Sciatic nerve (tissue), 2 donors: ENCODE measurements around the gene DUSP7. TPM values are rescaled to one million over a fixed set of nuclear protein-coding genes. Genes with fewer than 3 reads are reported as not detected.

Source experiments
- ATAC-seq: fragments of 200-7000 bp; cut with Tn5 transposase; one replicate; pipeline ENCODE4 v1.9.1; 2020; ENCODE audit warnings: mild to moderate bottlenecking, moderate library complexity
- DNase-seq: peaks from one replicate; pipeline ENCODE4 v3.0.0-alpha.2; 2020; ENCODE audit warnings: low spot score
- intact Hi-C: fragments of 100-400 bp; cut with DNase I; formaldehyde crosslinking; loops from one replicate; pipeline ENCODE4 v1.14.2; 2022
- total RNA-seq: library from RNA; stranded (reverse); fragmentation: NEBNext Ultra II Directional; extraction: Animal tissue kit (Norgen Biotek cat#: 25700); gene quantifications from one replicate; pipeline ENCODE4 v1.2.1, GENCODE V29; 2021
- donor health status: DM: no; HTN: no; CAD: no.
- donor health status: DM: no; HTN: no; CAD: no.

DUSP7 gene
- total RNA-seq, 1 donor from 2014 or later = 22.1 TPM

GRCh38 chr3:52072471-52072870 is 16.1 kb upstream of the DUSP7 start:
- intact Hi-C loops = loop anchor here (10.0 kb wide), 1 partner anchor 52 kb away; no protein-coding TSS in a partner anchor
- DNase-seq (no peak), ATAC-seq (no peak)

DNA sequence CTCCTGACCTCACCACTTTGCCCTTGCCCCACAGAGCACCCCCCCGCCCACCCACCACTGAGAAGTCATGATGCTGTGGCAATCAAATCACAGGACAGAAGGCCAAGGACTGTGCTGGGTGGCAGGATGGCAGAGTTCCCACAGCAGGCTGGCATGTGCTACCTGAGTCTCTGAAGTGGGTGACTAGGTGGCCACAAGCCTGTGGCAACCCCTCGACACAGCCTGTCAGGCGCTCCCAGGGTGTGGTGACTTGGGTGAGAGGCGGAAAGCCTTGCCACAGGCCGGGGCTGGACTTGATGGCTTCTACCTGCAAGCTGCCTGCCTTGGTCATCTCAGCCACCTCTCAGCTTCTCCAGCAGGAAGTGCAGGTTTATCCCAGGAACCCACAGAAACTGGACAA is 15.6 kb upstream of the DUSP7 start:
- intact Hi-C loops = loop anchor here (10.0 kb wide), 1 partner anchor 53 kb away; no protein-coding TSS in a partner anchor
- ATAC-seq (no peak), DNase-seq (no peak)

GRCh38 chr3:52070724-52071621 is 14.6 kb upstream of the DUSP7 start:
- no peak for DNase-seq
- intact Hi-C loops = loop anchor here (10.0 kb wide), 1 partner anchor 54 kb away; no protein-coding TSS in a partner anchor
- no peak for ATAC-seq

DNA sequence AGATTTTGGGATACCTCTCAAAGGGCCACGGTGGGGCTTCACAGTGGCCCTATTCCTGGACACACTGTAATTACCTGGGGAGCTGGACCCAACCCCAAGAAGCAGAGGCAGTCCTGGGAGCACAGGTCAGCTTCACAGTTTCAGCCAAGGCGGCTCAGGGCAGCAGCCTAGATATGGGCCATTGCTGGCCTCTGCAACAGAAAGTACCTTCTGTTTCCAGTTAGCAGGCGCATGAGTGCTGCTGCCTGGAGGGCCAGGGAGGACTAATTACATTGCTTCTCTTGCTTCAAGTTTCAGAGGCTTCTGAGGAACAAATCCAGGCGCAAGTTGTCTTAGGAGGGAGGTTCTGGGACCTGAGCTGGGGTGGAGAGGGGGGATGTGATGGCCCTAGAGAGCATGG is 13.5 kb upstream of the DUSP7 start:
- intact Hi-C loops = loop anchor here (10.0 kb wide), 1 partner anchor 55 kb away; no protein-coding TSS in a partner anchor
- DNase-seq = no peak
- ATAC-seq = no peak

DNA sequence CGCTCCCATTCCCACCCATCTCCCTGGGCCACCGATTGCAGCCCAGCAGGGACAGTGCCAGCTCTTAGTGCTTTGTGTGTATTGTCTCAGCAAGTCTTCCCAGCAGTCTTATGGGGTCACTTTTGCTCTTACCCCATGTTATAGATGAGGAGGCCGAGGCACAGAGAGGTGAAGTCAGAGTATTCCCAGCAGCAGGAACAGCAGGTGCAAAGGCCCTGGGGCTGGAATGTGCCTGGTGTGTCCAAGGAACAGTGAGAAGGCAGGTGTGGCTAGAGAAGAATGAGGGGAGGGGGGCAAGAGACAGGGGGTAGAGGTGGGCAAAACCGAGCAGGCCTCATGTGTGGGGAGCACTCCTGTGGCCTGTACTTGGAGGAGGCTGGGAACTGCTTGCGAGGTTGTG is 12.8 kb upstream of the DUSP7 start:
- DNase-seq = no peak
- intact Hi-C loops = no loop called here
- ATAC-seq = no peak

DNA sequence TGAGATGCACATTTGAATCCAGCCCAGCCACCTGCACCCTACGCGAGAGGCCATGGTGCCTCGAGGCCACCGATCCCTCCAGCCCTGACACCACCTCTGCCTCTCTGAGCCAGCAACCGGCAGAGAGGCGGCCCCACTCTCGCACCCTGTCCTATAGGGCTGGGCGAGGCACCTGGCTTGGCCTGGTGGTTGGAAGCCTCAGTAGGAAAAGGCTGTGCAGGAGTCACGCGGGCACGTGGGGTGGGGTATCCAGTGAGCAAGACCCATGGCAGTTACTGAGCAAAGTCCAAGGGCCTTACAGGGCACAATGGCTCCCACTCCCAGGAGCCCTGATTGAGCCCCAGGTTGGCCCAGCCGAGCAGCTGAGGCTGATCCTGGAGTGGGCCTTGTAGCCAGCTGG is 12.4 kb upstream of the DUSP7 start:
- ATAC-seq = no peak
- no peak for DNase-seq
- intact Hi-C loops = no loop called here

GRCh38 chr3:52068055-52068571 is 11.7 kb upstream of the DUSP7 start:
- intact Hi-C loops = no loop called here
- DNase-seq = no peak

DNA sequence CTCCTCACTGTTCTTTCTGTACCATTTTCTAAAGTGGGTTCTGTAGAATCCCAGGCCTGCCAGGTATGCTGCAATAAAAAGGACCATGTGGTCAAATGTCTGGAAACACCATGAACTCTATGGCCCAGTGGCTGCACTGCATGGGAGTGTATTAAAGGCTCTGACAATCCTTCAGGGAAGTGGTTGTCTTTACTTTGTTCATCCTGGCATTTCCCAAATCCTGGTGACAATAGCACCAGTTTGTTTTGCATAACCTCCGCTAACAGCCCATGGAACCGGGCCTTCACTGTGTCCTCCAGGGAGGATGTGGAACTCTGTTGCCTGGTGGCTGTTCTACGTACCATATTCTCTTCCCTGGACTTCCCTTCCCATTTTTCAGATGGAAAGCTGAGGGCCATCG is 11.2 kb upstream of the DUSP7 start:
- ATAC-seq (no peak), DNase-seq (no peak)
- intact Hi-C loops = no loop called here

More at GRCh38 chr3:52068055-52068571, 11.7 kb upstream of the DUSP7 start:
- peak; percentile 11 for ATAC-seq

- ATAC-seq (no peak), DNase-seq (no peak)
- intact Hi-C loops = no loop called here
Measured at GRCh38 chr3:52067046-52067445, 10.7 kb upstream of the DUSP7 start.

DNA sequence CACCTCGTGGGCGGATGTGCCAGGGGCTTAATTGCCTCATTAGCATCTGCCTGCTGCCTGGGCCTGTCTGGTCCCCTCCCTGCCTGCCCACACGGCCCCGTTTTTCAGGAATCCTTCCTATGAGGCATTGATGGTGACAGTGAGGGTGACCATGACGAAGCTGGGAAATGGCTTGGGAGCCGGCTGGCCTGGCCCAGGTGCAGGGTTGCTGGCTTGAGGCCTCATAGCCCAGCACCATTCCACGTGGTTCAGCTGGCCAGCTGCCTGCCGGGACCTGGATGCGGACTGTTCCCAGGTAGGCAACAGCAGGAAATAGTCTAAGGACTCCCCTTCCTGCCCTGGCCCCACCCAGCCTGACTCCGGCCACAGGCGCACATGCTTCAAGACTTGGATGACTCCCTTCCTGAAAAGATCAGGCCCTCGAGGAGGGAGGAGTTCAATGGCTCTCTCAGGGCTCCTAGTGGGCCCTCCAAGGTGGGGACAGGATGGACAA is 8.9 kb upstream of the DUSP7 start:
- DNase-seq (no peak), ATAC-seq (no peak)
- intact Hi-C loops = no loop called here

DNA sequence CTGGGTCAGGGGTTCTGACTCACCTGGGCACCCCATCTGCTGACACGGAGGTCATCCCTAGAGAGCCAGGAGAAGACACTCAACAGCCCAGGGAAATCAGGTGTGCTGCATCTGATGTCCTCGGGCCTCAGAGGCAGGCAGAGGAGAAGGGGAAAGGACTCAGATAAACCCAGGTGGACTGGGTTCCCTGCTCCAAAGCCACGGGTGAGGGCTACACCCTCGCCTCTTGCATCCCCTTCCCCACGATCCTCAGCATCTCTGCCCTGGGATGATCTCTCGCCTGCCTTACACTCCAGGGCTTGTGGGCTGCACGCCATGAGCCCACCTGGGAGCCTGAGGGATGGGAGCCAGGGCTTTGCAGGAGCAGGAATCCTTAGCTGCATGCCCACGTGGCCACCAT is 8.2 kb upstream of the DUSP7 start:
- no peak for DNase-seq
- no peak for ATAC-seq
- intact Hi-C loops = no loop called here

- intact Hi-C loops = no loop called here
- DNase-seq = no peak
- no peak for ATAC-seq
Measured at GRCh38 chr3:52063026-52063723, 6.8 kb upstream of the DUSP7 start.

DNA sequence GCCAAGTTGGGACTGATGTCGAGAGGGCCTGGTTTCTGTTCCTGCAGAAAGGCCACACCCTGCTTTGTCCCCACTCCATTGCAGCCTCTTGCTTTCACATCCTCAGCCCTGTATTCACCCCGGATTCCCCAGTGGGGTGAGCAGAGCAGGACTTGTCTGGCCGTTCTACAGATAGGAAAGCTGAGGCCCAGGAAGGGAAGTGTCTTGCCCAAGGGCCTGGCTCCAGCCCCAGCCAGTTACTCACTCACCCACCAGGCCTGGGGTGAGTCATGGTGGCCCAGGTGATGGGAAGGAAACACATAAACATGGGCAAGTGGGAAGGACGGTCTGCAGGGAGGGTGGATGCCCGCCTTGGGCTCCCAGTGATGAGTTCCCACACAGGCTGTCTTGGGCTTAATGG is 6.1 kb upstream of the DUSP7 start:
- ATAC-seq (no peak), DNase-seq (no peak)
- intact Hi-C loops = no loop called here

DNA sequence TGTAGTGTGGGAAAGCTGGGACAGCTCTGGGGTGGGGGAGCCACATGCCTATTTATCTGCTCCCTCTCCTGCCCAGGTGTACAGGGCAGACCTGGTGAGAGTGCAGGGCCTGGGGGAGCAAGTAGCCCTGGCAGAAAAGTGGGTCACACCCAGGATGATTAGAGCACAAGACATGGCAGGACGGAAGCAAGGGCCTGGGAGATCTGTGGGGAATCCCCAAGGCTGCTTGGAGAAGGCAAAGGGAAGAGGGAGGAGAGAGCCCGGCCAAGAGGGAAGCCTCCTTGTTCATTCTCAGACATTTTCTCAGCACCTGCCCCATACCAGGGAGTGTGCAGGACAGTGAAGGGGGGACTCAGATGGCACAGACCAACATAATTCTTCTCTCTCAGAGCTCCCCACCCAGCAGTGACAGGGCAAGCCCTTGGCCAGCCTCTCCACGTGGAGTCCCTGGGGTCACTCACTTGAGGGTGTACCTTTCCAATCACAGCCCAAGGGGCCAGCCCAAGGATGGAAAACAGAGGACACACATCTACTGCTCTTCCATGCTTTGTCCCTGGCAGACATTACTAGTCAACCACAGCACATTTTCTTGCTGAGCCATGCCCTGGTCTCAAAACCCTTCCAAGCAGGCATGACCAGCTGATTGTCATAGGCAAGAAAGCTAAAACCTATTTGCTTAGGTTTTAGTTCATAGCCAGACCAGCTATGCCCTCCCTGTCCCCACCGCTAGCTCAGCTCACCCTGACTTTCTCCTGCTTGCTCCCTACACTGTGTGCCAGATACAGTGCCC is 4.9 kb upstream of the DUSP7 start:
- intact Hi-C loops = no loop called here
- ATAC-seq (no peak), DNase-seq (no peak)

- DNase-seq (no peak), ATAC-seq (no peak)
- intact Hi-C loops = no loop called here
Measured at GRCh38 chr3:52059781-52060180, 3.4 kb upstream of the DUSP7 start.

DNA sequence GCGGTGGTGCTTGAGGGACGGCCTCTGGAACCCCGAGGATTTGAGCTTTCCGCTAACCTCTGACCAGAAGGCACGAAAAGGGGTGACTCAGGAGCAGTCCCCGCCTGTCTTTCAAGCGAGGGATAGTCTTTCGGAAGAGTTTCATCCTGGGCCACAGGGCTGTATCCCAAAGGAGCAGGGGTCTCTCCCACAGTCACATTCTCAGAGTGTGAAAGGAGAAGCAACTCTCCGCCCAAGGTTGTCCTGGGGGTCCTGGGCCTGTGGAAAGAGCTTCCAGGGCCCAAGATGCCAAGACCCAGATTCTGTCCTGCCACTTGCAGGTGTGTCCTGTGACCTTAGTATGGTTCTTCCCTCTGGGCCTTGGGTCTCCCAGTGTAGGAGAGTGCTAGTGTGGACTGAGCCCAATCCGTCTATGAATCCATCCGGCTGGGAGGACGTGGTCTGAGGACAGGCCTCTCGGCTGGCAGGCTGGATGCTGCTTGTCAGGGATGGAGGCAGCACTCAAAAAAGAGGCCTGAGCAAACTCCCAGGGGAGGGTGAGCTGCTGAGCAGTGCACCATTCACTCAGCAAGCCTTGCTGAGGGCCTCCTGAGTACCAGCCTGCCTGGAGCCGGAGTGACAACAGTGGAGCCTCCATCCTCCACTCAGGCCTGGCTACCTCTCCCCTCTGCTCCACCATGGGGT is 1.6 kb upstream of the DUSP7 start:
- intact Hi-C loops = no loop called here
- DNase-seq (no peak), ATAC-seq (no peak)

DNA sequence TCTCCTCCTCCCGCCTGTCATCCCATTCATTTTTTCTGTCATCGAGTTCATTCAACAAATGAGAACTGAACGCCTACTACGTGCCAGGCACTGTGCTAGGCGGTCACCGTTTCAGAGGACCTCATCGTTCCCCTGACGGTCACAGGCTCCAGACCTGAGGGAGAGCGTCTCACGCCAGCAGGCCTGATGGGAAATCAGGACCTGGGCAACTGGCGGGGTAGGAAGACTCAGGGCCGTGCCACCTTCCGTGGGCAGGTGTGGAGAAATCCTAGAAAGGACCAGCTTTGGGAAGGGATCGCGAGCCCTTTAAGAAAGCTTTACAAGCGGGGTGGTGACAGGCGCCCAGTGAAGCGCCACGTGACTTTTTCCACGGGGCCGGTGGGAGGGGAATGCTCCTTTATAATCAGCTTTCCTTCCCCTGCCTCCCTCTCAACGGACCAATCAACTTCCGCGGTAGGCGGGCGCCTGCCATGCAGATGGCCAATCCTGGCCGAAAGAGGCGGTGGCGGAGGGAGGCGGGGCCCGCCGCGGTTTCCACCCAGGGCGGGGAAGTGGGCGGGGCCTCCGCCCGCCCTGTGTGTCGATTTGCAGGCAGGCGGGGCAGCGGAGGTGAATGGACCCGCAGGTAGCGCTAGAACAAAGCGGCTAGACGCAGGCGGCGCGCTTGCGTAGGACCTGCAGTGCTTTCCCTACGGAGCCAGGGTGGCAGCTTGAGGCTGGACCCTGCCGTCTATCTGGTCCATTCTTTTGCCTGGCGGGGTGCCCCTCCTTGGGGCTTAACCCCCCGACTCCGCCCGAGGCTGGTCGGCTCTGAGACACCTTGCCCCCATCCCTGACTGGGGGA is 819 bp upstream of the DUSP7 start:
- ATAC-seq = peak; percentile 96
- DNase-seq = peak; percentile 100
- intact Hi-C loops = no loop called here
